Prostate gland (tissue), 2 donors: ENCODE data around the gene BIRC3. TPM values are rescaled to one million over a fixed set of nuclear protein-coding genes. Genes with fewer than 3 reads are reported as not detected.

Source experiments
- DNase-seq: peaks from one replicate; pipeline ENCODE4 v3.0.0-alpha.2; 2019; ENCODE audit warnings: low spot score
- H3K27ac ChIP-seq, 2 donors: fragments of 200-600 bp; sonication (generic); 2 replicates each; pipeline ENCODE4 v1.5.1; 2017 to 2019
- H3K27me3 ChIP-seq: fragments of 200-600 bp; sonication (generic); replicated peaks from 2 replicates; pipeline ENCODE4 v1.5.1; 2019; ENCODE audit not compliant: insufficient read depth
- H3K36me3 ChIP-seq, 2 donors: fragments of 200-600 bp; sonication (generic); 1 replicate in 1 of 2; 2 replicates in 1 of 2; pipeline versions ENCODE4 v1.5.1 to v1.8.1; 2017 to 2019
- H3K4me1 ChIP-seq: fragments of 200-600 bp; sonication (generic); replicated peaks from 2 replicates; pipeline ENCODE4 v1.5.1; 2019
- H3K4me3 ChIP-seq, 2 donors: fragments of 200-600 bp; sonication (generic); 2 replicates each; pipeline ENCODE4 v1.5.1; 2017 to 2019
- H3K9me3 ChIP-seq: fragments of 200-600 bp; sonication (generic); 2 replicates; pipeline ENCODE4 v1.5.1; 2017
- CTCF ChIP-seq, 4 experiments: fragments of 200-600 bp in 2 of 4; fragments of 450-650 bp in 2 of 4; sonication (generic) in 2 of 4; IDR thresholded peaks; 1 replicate in 3 of 4; 2 replicates in 1 of 4; pipeline ENCODE4 v1.5.1; 2016 to 2019; ENCODE audit warnings: antibody characterized with exemption in 4 of 4, mild to moderate bottlenecking in 2 of 4, moderate library complexity in 2 of 4
- POLR2A ChIP-seq: fragments of 450-650 bp; IDR thresholded peaks from one replicate; pipeline ENCODE4 v1.6.1; 2016; ENCODE audit warnings: antibody characterized with exemption, mild to moderate bottlenecking
- POLR2AphosphoS5 ChIP-seq: sonication (generic); formaldehyde crosslinking; IDR thresholded peaks from one replicate; pipeline ENCODE4 v1.6.1; 2017; ENCODE audit warnings: antibody characterized with exemption
- WGBS: methylation state at CpG from one replicate; pipeline ENCODE4 v1.1.5; 2018; 5-methylcytosine and 5-hydroxymethylcytosine counted together
- intact Hi-C: fragments of 100-400 bp; cut with DNase I; formaldehyde crosslinking; loops from one replicate; pipeline ENCODE4 v1.14.2; 2022
- small RNA-seq, 2 donors: library from RNA; depleted of rRNA; stranded (forward); fragments of <200 nt; gene quantifications; one replicate each; pipeline ENCODE3, GENCODE V24; 2016
- total RNA-seq, 2 donors: library from RNA; depleted of rRNA; stranded (reverse); fragments of >200 nt; gene quantifications; one replicate each; pipeline ENCODE4 v1.1.0, GENCODE V29; 2016

Gene BIRC3
- total RNA-seq, 2 donors from 2014 or later: 5.2 to 9.2 TPM

GRCh38 chr11:102384419-102385079 lies 67.3 kb downstream of the BIRC3 start:
- H3K36me3 ChIP-seq: no peaks in the 10 kb centered on the region
- H3K27me3 ChIP-seq: no peaks in the 10 kb centered on the region
- no peaks in the 10 kb centered on the region for H3K9me3 ChIP-seq
- intact Hi-C loops: no loop called here
- no peak overlapping the region for H3K4me3 ChIP-seq
- TF ChIP-seq POLR2A (no peak), CTCF (IDR thresholded peaks at IDR 0.05) (no peak), POLR2AphosphoS5 (no peak)
- H3K4me1 ChIP-seq: no peaks in the 10 kb centered on the region
- 78% methylated on average over 15 of the region's 15 CpGs for WGBS
- no peak for DNase-seq
- no peak overlapping the region for H3K27ac ChIP-seq

GRCh38 chr11:102385085-102386007 lies 68.1 kb downstream of the BIRC3 start:
- no peaks in the 10 kb centered on the region for H3K36me3 ChIP-seq
- no peaks in the 10 kb centered on the region for H3K27me3 ChIP-seq
- no peaks in the 10 kb centered on the region for H3K4me1 ChIP-seq
- H3K4me3 ChIP-seq: no peak overlapping the region
- 75% methylated on average over 5 of the region's 5 CpGs for WGBS
- intact Hi-C loops: no loop called here
- H3K27ac ChIP-seq: no peak overlapping the region
- H3K9me3 ChIP-seq: no peaks in the 10 kb centered on the region
- no peak for DNase-seq
- TF ChIP-seq POLR2A (no peak), POLR2AphosphoS5 (no peak), CTCF (IDR thresholded peaks at IDR 0.05) (no peak)

GRCh38 chr11:102386136-102386734 lies 69.0 kb downstream of the BIRC3 start:
- no peak for DNase-seq
- Histone ChIP-seq H3K4me3 (no peak overlapping the region), H3K4me1 (no peaks in the 10 kb centered on the region), H3K9me3 (no peaks in the 10 kb centered on the region), H3K36me3 (no peaks in the 10 kb centered on the region), H3K27ac (no peak overlapping the region), H3K27me3 (no peaks in the 10 kb centered on the region)
- 90% methylated on average over 2 of the region's 2 CpGs for WGBS
- TF ChIP-seq CTCF (IDR thresholded peaks at IDR 0.05) (no peak), POLR2AphosphoS5 (no peak), POLR2A (no peak)
- intact Hi-C loops: no loop called here

GRCh38 chr11:102387043-102387781 lies 69.9 kb downstream of the BIRC3 start:
- intact Hi-C loops: no loop called here
- TF ChIP-seq POLR2AphosphoS5 (no peak), POLR2A (no peak), CTCF (IDR thresholded peaks at IDR 0.05) (no peak)
- no peak for DNase-seq
- H3K27ac ChIP-seq: no peak overlapping the region
- no peaks in the 10 kb centered on the region for H3K27me3 ChIP-seq
- no peaks in the 10 kb centered on the region for H3K4me1 ChIP-seq
- H3K36me3 ChIP-seq: no peaks in the 10 kb centered on the region
- H3K4me3 ChIP-seq: no peak overlapping the region
- 82% methylated on average over 8 of the region's 8 CpGs for WGBS
- H3K9me3 ChIP-seq: no peaks in the 10 kb centered on the region

Small RNA genes within 50 kb of the gene (small RNA-seq; reads per million reads assigned to genes)
- gene AP000942.3: 0 reads per million in 2 donors
- 0 reads per million in 2 donors for gene AP000942.4
- 0 reads per million in 2 donors for gene RNU6-952P

Other genes with a start within 250 kb of the BIRC3 start
- 100 to 1,000 TPM; 137 to 210 TPM for gene YAP1, start 207.0 kb upstream of the BIRC3 start, total RNA-seq
- 10 to 100 TPM; 48.7 to 54.5 TPM for gene BIRC2, start 29.7 kb downstream of the BIRC3 start, total RNA-seq
- gene TMEM123, start 135.3 kb downstream of the BIRC3 start, total RNA-seq: 100 to 1,000 TPM; 205 to 227 TPM
- gene MMP7, start 213.3 kb downstream of the BIRC3 start, total RNA-seq: 100 to 1,000 TPM; 115 to 171 TPM